Measurements from ENCODE around the gene COG5. TPM values are rescaled to one million over a fixed set of nuclear protein-coding genes. Genes with fewer than 3 reads are reported as not detected.

COG5 gene
- total and polyA plus RNA-seq, 9 of the 15 experiments (the other 6 are each of a cell fraction or from before 2014, with no cell fraction given) = 15.3 to 75.1 (median 56.4) TPM

- H3K27ac ChIP-seq (ENCODE audit: extremely low read depth, low read depth, low read length) = no peak overlapping the region
- H3K4me1 ChIP-seq (replicated peaks in 1 of 2; ENCODE audit: control insufficient read depth in 2 of 2, insufficient read depth in 2 of 2, low read length in 2 of 2) = no peaks in the 10 kb centered on the region
- no peaks in the 10 kb centered on the region for H3K79me2 ChIP-seq (ENCODE audit: control insufficient read depth, insufficient read depth, low read length)
- ChIA-PET CTCF (ENCODE audit: low intra/inter-chr PET ratio) (no interaction called here), POLR2A (interaction anchor here (1.4 kb wide), 2 partner anchors 9 to 16 kb away, joined by 4 to 5 read pairs; no protein-coding TSS in a partner anchor)
- H3K9ac ChIP-seq (ENCODE audit: insufficient read depth in 1 of 2, low read depth in 2 of 2, low read length in 2 of 2) = no peak overlapping the region
- no peaks in the 10 kb centered on the region for H3K27me3 ChIP-seq (ENCODE audit: control insufficient read depth in 2 of 2, insufficient read depth in 2 of 2, low read length in 2 of 2)
- BruUV-seq (replicated peaks) = no TSS peak
- no peak for FAIRE-seq
- H4K20me1 ChIP-seq (replicated peaks; ENCODE audit: control insufficient read depth, insufficient read depth, low read length) = no peaks in the 10 kb centered on the region
- 75% methylated on average over 4 of the region's 4 CpGs for WGBS (ENCODE audit: insufficient coverage, low coverage, missing lambda C conversion rate)
- H2AFZ ChIP-seq (ENCODE audit: low read depth, low read length) = no peak overlapping the region
- no peak overlapping the region for H3K4me2 ChIP-seq (ENCODE audit: insufficient read depth, low read length)
- H3K9me3 ChIP-seq (replicated peaks; ENCODE audit: control insufficient read depth, insufficient read depth, low read depth, low read length) = no peaks in the 10 kb centered on the region
- in situ Hi-C loops (cut with MboI) = no loop called here
- ATAC-seq = no peak
- H3K36me3 ChIP-seq (ENCODE audit: control insufficient read depth, insufficient read depth, low read length) = peaks cover 48% of the 10 kb centered on the region
- no peak for DNase-seq (ENCODE audit: extremely low read depth in 1 of 4, low spot score in 3 of 4)
- H3K4me3 ChIP-seq = no peak overlapping the region
- H3K9me1 ChIP-seq (ENCODE audit: control insufficient read depth, insufficient read depth, low read length) = no peaks in the 10 kb centered on the region
- intact Hi-C loops (cut with micrococcal nuclease) = no loop called here
- no peak for TF ChIP-seq PTBP1 (IDR thresholded peaks at IDR 0.05; ENCODE audit: low read depth, low read length)
- TF ChIP-seq, protein P1, sequence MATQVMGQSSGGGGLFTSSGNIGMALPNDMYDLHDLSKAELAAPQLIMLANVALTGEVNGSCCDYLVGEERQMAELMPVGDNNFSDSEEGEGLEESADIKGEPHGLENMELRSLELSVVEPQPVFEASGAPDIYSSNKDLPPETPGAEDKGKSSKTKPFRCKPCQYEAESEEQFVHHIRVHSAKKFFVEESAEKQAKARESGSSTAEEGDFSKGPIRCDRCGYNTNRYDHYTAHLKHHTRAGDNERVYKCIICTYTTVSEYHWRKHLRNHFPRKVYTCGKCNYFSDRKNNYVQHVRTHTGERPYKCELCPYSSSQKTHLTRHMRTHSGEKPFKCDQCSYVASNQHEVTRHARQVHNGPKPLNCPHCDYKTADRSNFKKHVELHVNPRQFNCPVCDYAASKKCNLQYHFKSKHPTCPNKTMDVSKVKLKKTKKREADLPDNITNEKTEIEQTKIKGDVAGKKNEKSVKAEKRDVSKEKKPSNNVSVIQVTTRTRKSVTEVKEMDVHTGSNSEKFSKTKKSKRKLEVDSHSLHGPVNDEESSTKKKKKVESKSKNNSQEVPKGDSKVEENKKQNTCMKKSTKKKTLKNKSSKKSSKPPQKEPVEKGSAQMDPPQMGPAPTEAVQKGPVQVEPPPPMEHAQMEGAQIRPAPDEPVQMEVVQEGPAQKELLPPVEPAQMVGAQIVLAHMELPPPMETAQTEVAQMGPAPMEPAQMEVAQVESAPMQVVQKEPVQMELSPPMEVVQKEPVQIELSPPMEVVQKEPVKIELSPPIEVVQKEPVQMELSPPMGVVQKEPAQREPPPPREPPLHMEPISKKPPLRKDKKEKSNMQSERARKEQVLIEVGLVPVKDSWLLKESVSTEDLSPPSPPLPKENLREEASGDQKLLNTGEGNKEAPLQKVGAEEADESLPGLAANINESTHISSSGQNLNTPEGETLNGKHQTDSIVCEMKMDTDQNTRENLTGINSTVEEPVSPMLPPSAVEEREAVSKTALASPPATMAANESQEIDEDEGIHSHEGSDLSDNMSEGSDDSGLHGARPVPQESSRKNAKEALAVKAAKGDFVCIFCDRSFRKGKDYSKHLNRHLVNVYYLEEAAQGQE (IDR thresholded peaks at IDR 0.05; ENCODE audit: borderline replicate concordance) = no peak
- TF ChIP-seq, protein P1 (CRISPR knock-in tag; IDR thresholded peaks at IDR 0.05; ENCODE audit: low read depth) = no peak
- TF ChIP-seq KLF16 (IDR thresholded peaks at IDR 0.05) = no peak
- TF ChIP-seq ZNF583 (CRISPR knock-in tag; IDR thresholded peaks at IDR 0.05) = no peak
- TF ChIP-seq, protein P2, sequence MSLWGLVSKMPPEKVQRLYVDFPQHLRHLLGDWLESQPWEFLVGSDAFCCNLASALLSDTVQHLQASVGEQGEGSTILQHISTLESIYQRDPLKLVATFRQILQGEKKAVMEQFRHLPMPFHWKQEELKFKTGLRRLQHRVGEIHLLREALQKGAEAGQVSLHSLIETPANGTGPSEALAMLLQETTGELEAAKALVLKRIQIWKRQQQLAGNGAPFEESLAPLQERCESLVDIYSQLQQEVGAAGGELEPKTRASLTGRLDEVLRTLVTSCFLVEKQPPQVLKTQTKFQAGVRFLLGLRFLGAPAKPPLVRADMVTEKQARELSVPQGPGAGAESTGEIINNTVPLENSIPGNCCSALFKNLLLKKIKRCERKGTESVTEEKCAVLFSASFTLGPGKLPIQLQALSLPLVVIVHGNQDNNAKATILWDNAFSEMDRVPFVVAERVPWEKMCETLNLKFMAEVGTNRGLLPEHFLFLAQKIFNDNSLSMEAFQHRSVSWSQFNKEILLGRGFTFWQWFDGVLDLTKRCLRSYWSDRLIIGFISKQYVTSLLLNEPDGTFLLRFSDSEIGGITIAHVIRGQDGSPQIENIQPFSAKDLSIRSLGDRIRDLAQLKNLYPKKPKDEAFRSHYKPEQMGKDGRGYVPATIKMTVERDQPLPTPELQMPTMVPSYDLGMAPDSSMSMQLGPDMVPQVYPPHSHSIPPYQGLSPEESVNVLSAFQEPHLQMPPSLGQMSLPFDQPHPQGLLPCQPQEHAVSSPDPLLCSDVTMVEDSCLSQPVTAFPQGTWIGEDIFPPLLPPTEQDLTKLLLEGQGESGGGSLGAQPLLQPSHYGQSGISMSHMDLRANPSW (CRISPR knock-in tag; IDR thresholded peaks at IDR 0.05) = no peak
- TF ChIP-seq ZNF24 (IDR thresholded peaks at IDR 0.05) = no peak
- no peak for TF ChIP-seq BRF1 (IDR thresholded peaks at IDR 0.05; ENCODE audit: borderline replicate concordance, extremely low read depth, insufficient read length)
- no peak for TF ChIP-seq TBL1XR1 (IDR thresholded peaks at IDR 0.05; ENCODE audit: low read length in 2 of 2)
- TF ChIP-seq ZNF3 (CRISPR knock-in tag; IDR thresholded peaks at IDR 0.05) = no peak
- no peak for TF ChIP-seq PYGO2 (tag; IDR thresholded peaks at IDR 0.05)
- TF ChIP-seq THRA (IDR thresholded peaks at IDR 0.05) = no peak
- TF ChIP-seq ZNF780A (CRISPR knock-in tag; IDR thresholded peaks at IDR 0.05) = no peak
These were observed 46.1 kb upstream of the COG5 start for GRCh38 chr7:107609811-107610261.
